Progenitor cell of endocrine pancreas (in vitro differentiated cells): Measurements from ENCODE around the gene RASSF3. TPM values are rescaled to one million over a fixed set of nuclear protein-coding genes. Genes with fewer than 3 reads are reported as not detected.
A peak's percentile ranks its signal among the peaks of the same experiment; 100 is the strongest.
"Not testable (repeated sequence)": the region's sequence is repeated elsewhere in the genome, so short reads cannot be mapped to it uniquely, and the experiment has no call there.

ENCODE experiments used
- DNase-seq: peaks from one replicate; pipeline ENCODE4 v3.0.0; 2021; ENCODE audit warnings: low spot score; ENCODE audit not compliant: unreplicated experiment
- H3K27ac Mint-ChIP-seq: 2 replicates; pipeline ENCODE4 v1.8.0; 2021; ENCODE audit warnings: mild to moderate bottlenecking, moderate library complexity, mixed read lengths
- H3K27me3 Mint-ChIP-seq: 2 replicates; pipeline ENCODE4 v1.8.0; 2021; ENCODE audit warnings: mixed read lengths
- H3K36me3 Mint-ChIP-seq: 2 replicates; pipeline ENCODE4 v1.8.0; 2022; ENCODE audit warnings: mixed read lengths; ENCODE audit not compliant: insufficient read depth
- H3K4me1 Mint-ChIP-seq: 2 replicates; pipeline ENCODE4 v1.8.0; 2021; ENCODE audit warnings: low read depth, mixed read lengths
- H3K4me3 Mint-ChIP-seq: 2 replicates; pipeline ENCODE4 v1.8.0; 2021; ENCODE audit warnings: low read depth, mild to moderate bottlenecking, moderate library complexity, mixed read lengths
- H3K9me3 Mint-ChIP-seq: 2 replicates; pipeline ENCODE4 v1.8.0; 2021; ENCODE audit warnings: low read depth, mixed read lengths
- CTCF ChIP-seq: fragments of 200-600 bp; sonication (generic); IDR thresholded peaks from one replicate; pipeline ENCODE4 v1.5.0; 2021; ENCODE audit warnings: antibody characterized with exemption, mild to moderate bottlenecking; ENCODE audit not compliant: unreplicated experiment
- total RNA-seq: library from RNA; stranded (reverse); gene quantifications from 2 replicates; pipeline ENCODE4 v1.2.1, GENCODE V29; 2021

RASSF3 gene
- total RNA-seq, 1 donor from 2014 or later: 20.7 TPM

GRCh38 chr12:64610660-64611340 lies 505 bp downstream of the RASSF3 start:
- H3K27me3 Mint-ChIP-seq: no peaks in the 10 kb centered on the region
- H3K36me3 Mint-ChIP-seq: no peaks in the 10 kb centered on the region
- no peak for TF ChIP-seq CTCF
- no peaks in the 10 kb centered on the region for H3K9me3 Mint-ChIP-seq
- H3K4me3 Mint-ChIP-seq: peak overlapping the region; percentile 86
- DNase-seq: peak; percentile 52
- H3K27ac Mint-ChIP-seq: peak overlapping the region; percentile 89
- H3K4me1 Mint-ChIP-seq: peaks cover 15% of the 10 kb centered on the region

- Mint-ChIP-seq H3K36me3 (no peaks in the 10 kb centered on the region), H3K4me3 (peak overlapping the region; percentile 86), H3K27ac (peak overlapping the region; percentile 89), H3K9me3 (no peaks in the 10 kb centered on the region), H3K27me3 (no peaks in the 10 kb centered on the region), H3K4me1 (peaks cover 15% of the 10 kb centered on the region)
- DNase-seq: no peak
- TF ChIP-seq CTCF: no peak
Observed at GRCh38 chr12:64611341-64612284, 1.3 kb downstream of the RASSF3 start.

GRCh38 chr12:64612843-64613242 lies 2.5 kb downstream of the RASSF3 start:
- DNase-seq: no peak
- H3K27me3 Mint-ChIP-seq: no peaks in the 10 kb centered on the region
- no peak for TF ChIP-seq CTCF
- peak overlapping the region; percentile 40 for H3K4me3 Mint-ChIP-seq
- no peak overlapping the region for H3K27ac Mint-ChIP-seq
- H3K9me3 Mint-ChIP-seq: no peaks in the 10 kb centered on the region
- H3K4me1 Mint-ChIP-seq: peaks cover 15% of the 10 kb centered on the region
- H3K36me3 Mint-ChIP-seq: no peaks in the 10 kb centered on the region

GRCh38 chr12:64613775-64614398 lies 3.6 kb downstream of the RASSF3 start:
- not testable (repeated sequence) for DNase-seq, H3K36me3 Mint-ChIP-seq, H3K27ac Mint-ChIP-seq, H3K27me3 Mint-ChIP-seq, H3K9me3 Mint-ChIP-seq, H3K4me3 Mint-ChIP-seq
- peaks cover 13% of the 10 kb centered on the region for H3K4me1 Mint-ChIP-seq

- no peak for DNase-seq
- H3K27ac Mint-ChIP-seq: no peak overlapping the region
- H3K9me3 Mint-ChIP-seq: no peaks in the 10 kb centered on the region
- no peaks in the 10 kb centered on the region for H3K36me3 Mint-ChIP-seq
- TF ChIP-seq CTCF: no peak
- H3K4me1 Mint-ChIP-seq: peaks cover 9% of the 10 kb centered on the region
- no peaks in the 10 kb centered on the region for H3K27me3 Mint-ChIP-seq
- H3K4me3 Mint-ChIP-seq: no peak overlapping the region
Observed at GRCh38 chr12:64616201-64616600, 5.9 kb downstream of the RASSF3 start.
